NOMO-1 treated with DMSO at 0.1 percent for 48 hours (cell line): ENCODE measurements around the gene SHROOM2.

Experiments
- DNase-seq: peaks from one replicate; lab custom pipeline; 2025; ENCODE audit not compliant: unreplicated experiment; lab: John Stamatoyannopoulos, UW

Gene SHROOM2

GRCh38 chrX:9862953-9863352 lies 76.7 kb downstream of the SHROOM2 start:
- no peak for DNase-seq

GRCh38 chrX:9864011-9864410 lies 77.8 kb downstream of the SHROOM2 start:
- DNase-seq, result no peak

- DNase-seq, result no peak
Observed at GRCh38 chrX:9865804-9866472, 79.7 kb downstream of the SHROOM2 start.

- DNase-seq, result no peak
Observed at GRCh38 chrX:9866633-9867032, 80.4 kb downstream of the SHROOM2 start.

GRCh38 chrX:9867226-9867625 lies 81.0 kb downstream of the SHROOM2 start:
- DNase-seq, result no peak

GRCh38 chrX:9867753-9868152 lies 81.5 kb downstream of the SHROOM2 start:
- no peak for DNase-seq

- DNase-seq, result no peak
Observed at GRCh38 chrX:9871701-9872268, 85.6 kb downstream of the SHROOM2 start.

GRCh38 chrX:9873360-9873759 lies 87.1 kb downstream of the SHROOM2 start:
- no peak for DNase-seq

GRCh38 chrX:9873952-9874351 lies 87.7 kb downstream of the SHROOM2 start:
- peak; percentile 51 for DNase-seq

GRCh38 chrX:9874483-9874882 lies 88.3 kb downstream of the SHROOM2 start:
- DNase-seq, result no peak

GRCh38 chrX:9875801-9876200 lies 89.6 kb downstream of the SHROOM2 start:
- no peak for DNase-seq

GRCh38 chrX:9876201-9876600 lies 90.0 kb downstream of the SHROOM2 start:
- DNase-seq, result no peak

GRCh38 chrX:9878146-9878820 lies 92.1 kb downstream of the SHROOM2 start:
- no peak for DNase-seq

- DNase-seq, result no peak
Observed at GRCh38 chrX:9880237-9880636, 94.0 kb downstream of the SHROOM2 start.

- DNase-seq, result no peak
Observed at GRCh38 chrX:9880870-9881269, 94.6 kb downstream of the SHROOM2 start.

GRCh38 chrX:9882669-9883446 lies 96.6 kb downstream of the SHROOM2 start:
- no peak for DNase-seq

GRCh38 chrX:9884031-9884779 lies 98.0 kb downstream of the SHROOM2 start:
- DNase-seq, result no peak

GRCh38 chrX:9885150-9885549 lies 98.9 kb downstream of the SHROOM2 start:
- DNase-seq, result peak; percentile 57

- no peak for DNase-seq
Observed at GRCh38 chrX:9887659-9888297, 101.5 kb downstream of the SHROOM2 start.

- no peak for DNase-seq
Observed at GRCh38 chrX:9888953-9889470, 102.8 kb downstream of the SHROOM2 start.
